Ishikawa (cell line): Measurements from ENCODE around the gene M1AP.

ENCODE experiments used
- CEBPB ChIP-seq: IDR thresholded peaks from 2 replicates; pipeline ENCODE4 v1.6.1; 2012
- CREB1 ChIP-seq: IDR thresholded peaks from 2 replicates; pipeline ENCODE4 v1.6.1; 2012; ENCODE audit warnings: low read depth
- EGR1 ChIP-seq: IDR thresholded peaks from 2 replicates; pipeline ENCODE4 v1.6.1; 2012
- EP300 ChIP-seq: IDR thresholded peaks from 2 replicates; pipeline ENCODE4 v1.6.1; 2012; ENCODE audit warnings: borderline replicate concordance
- FOXM1 ChIP-seq: IDR thresholded peaks from 2 replicates; pipeline ENCODE4 v1.6.1; 2012; ENCODE audit warnings: low read depth, borderline replicate concordance
- NFIC ChIP-seq: IDR thresholded peaks from 2 replicates; pipeline ENCODE4 v1.6.1; 2012
- RAD21 ChIP-seq: IDR thresholded peaks from 2 replicates; pipeline ENCODE4 v1.6.1; 2012; ENCODE audit warnings: low read depth
- TAF1 ChIP-seq: IDR thresholded peaks from 2 replicates; pipeline ENCODE4 v1.6.1; 2012; ENCODE audit warnings: low read depth, mild to moderate bottlenecking
- TCF12 ChIP-seq: IDR thresholded peaks from 2 replicates; pipeline ENCODE4 v1.6.1; 2012; ENCODE audit warnings: low read depth
- TEAD4 ChIP-seq: IDR thresholded peaks from 2 replicates; pipeline ENCODE4 v1.6.1; 2012
- YY1 ChIP-seq: IDR thresholded peaks from 2 replicates; pipeline ENCODE4 v1.6.1; 2012; ENCODE audit warnings: low read depth
- TF ChIP-seq, protein P1 (sequence below): IDR thresholded peaks from 2 replicates; pipeline ENCODE4 v1.6.1; 2012
- TF ChIP-seq, protein P2 (sequence below): IDR thresholded peaks from 2 replicates; pipeline ENCODE4 v1.6.1; 2012; ENCODE audit warnings: low read depth, mild to moderate bottlenecking
- TF ChIP-seq, protein P3 (sequence below): IDR thresholded peaks from 2 replicates; pipeline ENCODE4 v1.6.1; 2012

DNA sequence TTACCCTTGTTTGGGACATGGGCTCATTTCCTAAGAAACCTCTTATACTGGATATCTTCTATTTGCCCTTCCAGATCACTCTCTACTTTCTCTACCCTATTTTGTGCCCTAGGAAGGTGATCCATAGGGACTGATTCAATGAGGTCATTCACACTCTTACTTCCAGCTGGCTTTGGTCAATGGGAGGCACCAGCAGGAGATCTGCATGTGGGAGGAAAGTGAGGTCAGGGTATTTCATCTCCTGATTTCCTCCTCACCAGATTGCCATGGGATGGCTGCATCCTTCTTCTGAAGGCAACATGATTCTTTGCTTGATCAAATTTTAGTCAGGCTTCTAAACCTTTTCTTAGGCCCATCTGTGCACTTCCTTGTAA lies 15.2 kb downstream of the M1AP start:
- TF ChIP-seq EP300: no peak
- TF ChIP-seq, protein P1, sequence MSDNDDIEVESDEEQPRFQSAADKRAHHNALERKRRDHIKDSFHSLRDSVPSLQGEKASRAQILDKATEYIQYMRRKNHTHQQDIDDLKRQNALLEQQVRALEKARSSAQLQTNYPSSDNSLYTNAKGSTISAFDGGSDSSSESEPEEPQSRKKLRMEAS: no peak
- TF ChIP-seq RAD21: no peak
- TF ChIP-seq FOXM1: no peak
- no peak for TF ChIP-seq NFIC
- no peak for TF ChIP-seq TAF1
- TF ChIP-seq TCF12: no peak
- TF ChIP-seq EGR1: no peak
- no peak for TF ChIP-seq YY1
- TF ChIP-seq, protein P2, sequence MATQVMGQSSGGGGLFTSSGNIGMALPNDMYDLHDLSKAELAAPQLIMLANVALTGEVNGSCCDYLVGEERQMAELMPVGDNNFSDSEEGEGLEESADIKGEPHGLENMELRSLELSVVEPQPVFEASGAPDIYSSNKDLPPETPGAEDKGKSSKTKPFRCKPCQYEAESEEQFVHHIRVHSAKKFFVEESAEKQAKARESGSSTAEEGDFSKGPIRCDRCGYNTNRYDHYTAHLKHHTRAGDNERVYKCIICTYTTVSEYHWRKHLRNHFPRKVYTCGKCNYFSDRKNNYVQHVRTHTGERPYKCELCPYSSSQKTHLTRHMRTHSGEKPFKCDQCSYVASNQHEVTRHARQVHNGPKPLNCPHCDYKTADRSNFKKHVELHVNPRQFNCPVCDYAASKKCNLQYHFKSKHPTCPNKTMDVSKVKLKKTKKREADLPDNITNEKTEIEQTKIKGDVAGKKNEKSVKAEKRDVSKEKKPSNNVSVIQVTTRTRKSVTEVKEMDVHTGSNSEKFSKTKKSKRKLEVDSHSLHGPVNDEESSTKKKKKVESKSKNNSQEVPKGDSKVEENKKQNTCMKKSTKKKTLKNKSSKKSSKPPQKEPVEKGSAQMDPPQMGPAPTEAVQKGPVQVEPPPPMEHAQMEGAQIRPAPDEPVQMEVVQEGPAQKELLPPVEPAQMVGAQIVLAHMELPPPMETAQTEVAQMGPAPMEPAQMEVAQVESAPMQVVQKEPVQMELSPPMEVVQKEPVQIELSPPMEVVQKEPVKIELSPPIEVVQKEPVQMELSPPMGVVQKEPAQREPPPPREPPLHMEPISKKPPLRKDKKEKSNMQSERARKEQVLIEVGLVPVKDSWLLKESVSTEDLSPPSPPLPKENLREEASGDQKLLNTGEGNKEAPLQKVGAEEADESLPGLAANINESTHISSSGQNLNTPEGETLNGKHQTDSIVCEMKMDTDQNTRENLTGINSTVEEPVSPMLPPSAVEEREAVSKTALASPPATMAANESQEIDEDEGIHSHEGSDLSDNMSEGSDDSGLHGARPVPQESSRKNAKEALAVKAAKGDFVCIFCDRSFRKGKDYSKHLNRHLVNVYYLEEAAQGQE: no peak
- TF ChIP-seq CREB1: no peak
- TF ChIP-seq, protein P3, sequence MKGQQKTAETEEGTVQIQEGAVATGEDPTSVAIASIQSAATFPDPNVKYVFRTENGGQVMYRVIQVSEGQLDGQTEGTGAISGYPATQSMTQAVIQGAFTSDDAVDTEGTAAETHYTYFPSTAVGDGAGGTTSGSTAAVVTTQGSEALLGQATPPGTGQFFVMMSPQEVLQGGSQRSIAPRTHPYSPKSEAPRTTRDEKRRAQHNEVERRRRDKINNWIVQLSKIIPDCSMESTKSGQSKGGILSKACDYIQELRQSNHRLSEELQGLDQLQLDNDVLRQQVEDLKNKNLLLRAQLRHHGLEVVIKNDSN: no peak
- no peak for TF ChIP-seq TEAD4
- no peak for TF ChIP-seq CEBPB
